ENCODE measurements around the gene BMP5.
A peak's percentile ranks its signal among the peaks of the same experiment; 100 is the strongest.

The BMP5 gene

DNA sequence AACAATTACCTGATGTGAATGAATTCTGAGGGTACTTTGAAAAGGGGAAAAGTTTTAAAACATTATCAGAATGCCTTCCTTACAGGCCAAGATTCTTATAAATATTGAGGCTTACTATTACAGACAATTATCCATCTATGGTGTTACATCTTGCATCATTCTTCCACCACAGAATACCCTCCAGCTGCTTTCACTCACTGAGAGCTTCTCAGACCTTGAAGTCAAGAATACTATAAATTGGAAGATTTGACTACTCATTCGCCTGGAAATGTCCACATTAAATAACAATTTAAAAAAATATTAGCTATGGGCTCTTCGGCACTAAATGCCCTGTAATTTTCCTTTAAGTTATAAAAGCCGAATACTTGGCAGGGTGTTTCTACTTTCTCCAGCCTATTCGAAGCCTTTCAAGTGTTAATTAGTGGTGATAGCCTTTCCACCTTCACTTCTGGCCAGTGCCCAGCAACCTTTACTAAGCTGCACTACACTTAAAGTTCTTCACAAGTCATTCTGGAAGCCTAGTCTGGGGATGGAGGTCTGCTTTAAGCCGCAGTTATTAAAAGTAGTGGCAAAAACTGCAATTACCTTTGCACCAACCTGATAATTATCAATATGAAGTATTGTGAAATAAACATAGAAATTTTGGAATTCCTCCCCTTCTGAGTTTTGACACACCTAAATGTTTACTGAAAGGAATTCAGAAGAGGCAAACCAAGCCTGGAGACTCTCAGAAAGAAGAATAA is 100.9 kb downstream of the BMP5 start:
- Histone ChIP-seq H4K8ac (ENCODE audit: low read length) (no peak overlapping the region), H2BK120ac (ENCODE audit: low read depth, low read length) (no peak overlapping the region), H2BK5ac (ENCODE audit: low read depth, low read length, poor library complexity, severe bottlenecking) (no peak overlapping the region), H3K27me3 (ENCODE audit: control insufficient read depth in 1 of 2, insufficient read depth in 1 of 2, low read length in 2 of 2) (no peaks in the 10 kb centered on the region), H2AFZ (ENCODE audit: low read depth, low read length) (no peak overlapping the region), H2AK5ac (ENCODE audit: low read length, severe bottlenecking) (no peak overlapping the region), H4K91ac (ENCODE audit: low read length) (no peak overlapping the region), H3K79me1 (replicated peaks; ENCODE audit: low read length, poor library complexity, severe bottlenecking) (no peaks in the 10 kb centered on the region), H3K4me3 (ENCODE audit: insufficient read depth in 1 of 2, low read depth in 1 of 2, low read length in 2 of 2) (no peak overlapping the region), H3K9ac (ENCODE audit: low read length) (no peak overlapping the region), H3K18ac (ENCODE audit: low read depth in 1 of 2, low read length in 2 of 2) (no peak overlapping the region), H3K27ac (ENCODE audit: low read length, poor library complexity, severe bottlenecking) (no peak overlapping the region), H3K4me1 (ENCODE audit: control insufficient read depth, insufficient read depth, low read depth, low read length) (no peaks in the 10 kb centered on the region), H3K36me3 (ENCODE audit: control insufficient read depth in 1 of 2, insufficient read depth in 2 of 2, low read depth in 1 of 2, low read length in 2 of 2) (no peaks in the 10 kb centered on the region), H3K4ac (ENCODE audit: low read depth in 1 of 2, low read length in 2 of 2) (no peak overlapping the region), H2BK12ac (ENCODE audit: low read length in 2 of 2) (no peak overlapping the region), H3K23ac (ENCODE audit: low read length in 2 of 2) (no peak overlapping the region), H3K4me2 (ENCODE audit: low read length, poor library complexity, severe bottlenecking) (no peak overlapping the region), H3K9me3 (ENCODE audit: control insufficient read depth, low read length) (no peaks in the 10 kb centered on the region), H3K14ac (ENCODE audit: low read length in 2 of 2) (no peak overlapping the region), H2BK15ac (ENCODE audit: low read depth, poor library complexity, severe bottlenecking) (no peak overlapping the region)
- 85% methylated on average over 2 of the region's 5 CpGs for WGBS
- DNase-seq, result no peak

DNA sequence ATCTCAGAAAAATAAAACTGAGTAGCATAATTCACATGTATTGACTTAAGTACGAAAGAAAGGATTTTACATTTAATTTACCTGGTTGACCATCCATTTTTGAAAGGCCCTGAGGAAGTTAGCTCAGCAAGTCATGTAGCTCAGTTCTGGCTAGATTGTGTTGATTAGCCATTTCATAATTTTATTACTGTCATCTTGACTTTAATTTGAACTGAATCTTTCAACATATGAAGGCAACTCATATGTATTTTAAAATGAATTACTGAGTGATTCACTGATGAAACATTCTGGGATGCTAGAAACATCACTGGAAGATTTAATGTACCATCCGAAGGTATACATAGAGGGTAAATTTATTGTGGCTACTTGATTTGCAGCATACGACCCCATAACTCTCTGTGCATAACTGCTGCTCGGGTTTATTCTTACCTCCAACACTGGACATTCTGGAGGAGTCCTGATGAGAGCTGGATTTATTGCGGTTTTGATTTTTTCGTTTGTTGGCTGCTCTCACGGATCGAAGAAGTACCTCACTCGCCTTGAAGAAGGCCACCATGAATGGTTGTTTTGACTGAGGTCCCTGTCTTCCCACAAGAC is 101.7 kb downstream of the BMP5 start:
- H3K27ac ChIP-seq (ENCODE audit: low read length, poor library complexity, severe bottlenecking), result no peak overlapping the region
- no peak overlapping the region for H3K23ac ChIP-seq (ENCODE audit: low read length in 2 of 2)
- H2BK120ac ChIP-seq (ENCODE audit: low read depth, low read length), result no peak overlapping the region
- H2AK5ac ChIP-seq (ENCODE audit: low read length, severe bottlenecking), result no peak overlapping the region
- H3K36me3 ChIP-seq (ENCODE audit: control insufficient read depth in 1 of 2, insufficient read depth in 2 of 2, low read depth in 1 of 2, low read length in 2 of 2), result no peaks in the 10 kb centered on the region
- no peak overlapping the region for H3K14ac ChIP-seq (ENCODE audit: low read length in 2 of 2)
- WGBS, result 96% methylated on average over 9 of the region's 9 CpGs
- H4K8ac ChIP-seq (ENCODE audit: low read length), result no peak overlapping the region
- H3K4me1 ChIP-seq (ENCODE audit: control insufficient read depth, insufficient read depth, low read depth, low read length), result no peaks in the 10 kb centered on the region
- no peak overlapping the region for H3K4me2 ChIP-seq (ENCODE audit: low read length, poor library complexity, severe bottlenecking)
- H3K9me3 ChIP-seq (ENCODE audit: control insufficient read depth, low read length), result no peaks in the 10 kb centered on the region
- H3K79me1 ChIP-seq (replicated peaks; ENCODE audit: low read length, poor library complexity, severe bottlenecking), result no peaks in the 10 kb centered on the region
- H2BK12ac ChIP-seq (ENCODE audit: low read length in 2 of 2), result no peak overlapping the region
- H2BK15ac ChIP-seq (ENCODE audit: low read depth, poor library complexity, severe bottlenecking), result no peak overlapping the region
- no peak overlapping the region for H3K18ac ChIP-seq (ENCODE audit: low read depth in 1 of 2, low read length in 2 of 2)
- no peak overlapping the region for H2AFZ ChIP-seq (ENCODE audit: low read depth, low read length)
- no peak overlapping the region for H3K4ac ChIP-seq (ENCODE audit: low read depth in 1 of 2, low read length in 2 of 2)
- no peak overlapping the region for H3K4me3 ChIP-seq (ENCODE audit: insufficient read depth in 1 of 2, low read depth in 1 of 2, low read length in 2 of 2)
- no peak overlapping the region for H2BK5ac ChIP-seq (ENCODE audit: low read depth, low read length, poor library complexity, severe bottlenecking)
- H4K91ac ChIP-seq (ENCODE audit: low read length), result no peak overlapping the region
- no peak overlapping the region for H3K9ac ChIP-seq (ENCODE audit: low read length)
- no peak for DNase-seq
- H3K27me3 ChIP-seq (ENCODE audit: control insufficient read depth in 1 of 2, insufficient read depth in 1 of 2, low read length in 2 of 2), result no peaks in the 10 kb centered on the region

DNA sequence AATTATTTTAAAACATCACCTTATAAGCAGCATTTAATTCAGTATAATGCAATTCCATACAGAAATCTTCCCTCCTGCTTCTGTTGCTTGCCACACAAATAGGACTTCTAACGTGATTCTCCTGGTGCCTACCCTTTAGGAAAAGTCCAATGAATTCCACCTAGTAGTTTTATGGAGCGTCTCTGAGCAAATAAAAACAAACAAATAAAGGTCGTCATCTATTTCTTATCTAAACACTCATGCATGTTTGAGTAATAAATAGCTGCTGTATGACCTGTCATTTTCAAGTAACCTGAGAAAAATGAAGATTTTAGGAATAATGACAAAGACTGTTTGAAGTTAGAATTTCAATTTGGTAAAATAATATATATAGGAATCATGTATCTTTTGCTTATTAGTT is 102.7 kb downstream of the BMP5 start:
- 92% methylated on average over 2 of the region's 3 CpGs for WGBS
- no peak for DNase-seq

GRCh38 chr6:55759536-55759935 is 115.9 kb downstream of the BMP5 start:
- Histone ChIP-seq H3K79me1 (replicated peaks; ENCODE audit: low read length, poor library complexity, severe bottlenecking) (no peaks in the 10 kb centered on the region), H4K8ac (ENCODE audit: low read length) (no peak overlapping the region), H2AFZ (ENCODE audit: low read depth, low read length) (no peak overlapping the region), H2BK5ac (ENCODE audit: low read depth, low read length, poor library complexity, severe bottlenecking) (no peak overlapping the region), H2BK120ac (ENCODE audit: low read depth, low read length) (no peak overlapping the region), H2BK15ac (ENCODE audit: low read depth, poor library complexity, severe bottlenecking) (no peak overlapping the region), H3K4ac (ENCODE audit: low read depth in 1 of 2, low read length in 2 of 2) (no peak overlapping the region), H3K9me3 (ENCODE audit: control insufficient read depth, low read length) (no peaks in the 10 kb centered on the region), H3K23ac (ENCODE audit: low read length in 2 of 2) (no peak overlapping the region), H4K91ac (ENCODE audit: low read length) (no peak overlapping the region), H2AK5ac (ENCODE audit: low read length, severe bottlenecking) (no peak overlapping the region), H3K36me3 (ENCODE audit: control insufficient read depth in 1 of 2, insufficient read depth in 2 of 2, low read depth in 1 of 2, low read length in 2 of 2) (no peaks in the 10 kb centered on the region), H3K9ac (ENCODE audit: low read length) (peak overlapping the region; percentile 82), H3K4me1 (ENCODE audit: control insufficient read depth, insufficient read depth, low read depth, low read length) (no peaks in the 10 kb centered on the region), H3K14ac (ENCODE audit: low read length in 2 of 2) (no peak overlapping the region), H3K27ac (ENCODE audit: low read length, poor library complexity, severe bottlenecking) (no peak overlapping the region), H3K4me3 (ENCODE audit: insufficient read depth in 1 of 2, low read depth in 1 of 2, low read length in 2 of 2) (no peak overlapping the region), H3K27me3 (ENCODE audit: control insufficient read depth in 1 of 2, insufficient read depth in 1 of 2, low read length in 2 of 2) (no peaks in the 10 kb centered on the region), H2BK12ac (ENCODE audit: low read length in 2 of 2) (no peak overlapping the region), H3K18ac (ENCODE audit: low read depth in 1 of 2, low read length in 2 of 2) (no peak overlapping the region), H3K4me2 (ENCODE audit: low read length, poor library complexity, severe bottlenecking) (no peak overlapping the region)
- WGBS, result no CpG with 5 or more reads among the region's 1 CpG
- DNase-seq, result no peak

More for the DNA sequence above, 102.7 kb downstream of the BMP5 start:
- Histone ChIP-seq H2BK12ac (ENCODE audit: low read length in 2 of 2) (no peak overlapping the region), H3K27me3 (ENCODE audit: control insufficient read depth in 1 of 2, insufficient read depth in 1 of 2, low read length in 2 of 2) (no peaks in the 10 kb centered on the region), H2BK15ac (ENCODE audit: low read depth, poor library complexity, severe bottlenecking) (no peak overlapping the region), H3K9me3 (ENCODE audit: control insufficient read depth, low read length) (no peaks in the 10 kb centered on the region), H3K14ac (ENCODE audit: low read length in 2 of 2) (no peak overlapping the region), H3K23ac (ENCODE audit: low read length in 2 of 2) (no peak overlapping the region), H3K9ac (ENCODE audit: low read length) (no peak overlapping the region), H3K4me2 (ENCODE audit: low read length, poor library complexity, severe bottlenecking) (no peak overlapping the region), H3K4me1 (ENCODE audit: control insufficient read depth, insufficient read depth, low read depth, low read length) (no peaks in the 10 kb centered on the region), H3K4ac (ENCODE audit: low read depth in 1 of 2, low read length in 2 of 2) (no peak overlapping the region), H2BK120ac (ENCODE audit: low read depth, low read length) (no peak overlapping the region), H2AFZ (ENCODE audit: low read depth, low read length) (no peak overlapping the region), H3K36me3 (ENCODE audit: control insufficient read depth in 1 of 2, insufficient read depth in 2 of 2, low read depth in 1 of 2, low read length in 2 of 2) (no peaks in the 10 kb centered on the region), H4K8ac (ENCODE audit: low read length) (no peak overlapping the region), H3K18ac (ENCODE audit: low read depth in 1 of 2, low read length in 2 of 2) (no peak overlapping the region), H4K91ac (ENCODE audit: low read length) (no peak overlapping the region), H2BK5ac (ENCODE audit: low read depth, low read length, poor library complexity, severe bottlenecking) (no peak overlapping the region), H2AK5ac (ENCODE audit: low read length, severe bottlenecking) (no peak overlapping the region), H3K27ac (ENCODE audit: low read length, poor library complexity, severe bottlenecking) (no peak overlapping the region), H3K79me1 (replicated peaks; ENCODE audit: low read length, poor library complexity, severe bottlenecking) (no peaks in the 10 kb centered on the region), H3K4me3 (ENCODE audit: insufficient read depth in 1 of 2, low read depth in 1 of 2, low read length in 2 of 2) (no peak overlapping the region)
